ENCODE data around the gene SESTD1. TPM values are rescaled to one million over a fixed set of nuclear protein-coding genes. Genes with fewer than 3 reads are reported as not detected.
"Not testable (repeated sequence)": the region's sequence is repeated elsewhere in the genome, so short reads cannot be mapped to it uniquely, and the experiment has no call there.

Gene SESTD1
- total RNA-seq, 2 donors from 2014 or later: 58.5 to 59.9 TPM

GRCh38 chr2:179092912-179093311, 171.7 kb downstream of the SESTD1 start:
- DNase-seq; ATAC-seq; intact Hi-C loops (cut with DNase I): not testable (repeated sequence)

GRCh38 chr2:179082697-179083096, 181.9 kb downstream of the SESTD1 start:
- DNase-seq (no peak), ATAC-seq (no peak)
- intact Hi-C loops (cut with DNase I): no loop called here

GRCh38 chr2:179081954-179082353, 182.7 kb downstream of the SESTD1 start:
- no peak for ATAC-seq
- no peak for DNase-seq
- intact Hi-C loops (cut with DNase I): no loop called here

GRCh38 chr2:179072527-179072926, 192.1 kb downstream of the SESTD1 start:
- DNase-seq: no peak
- intact Hi-C loops (cut with DNase I): no loop called here
- ATAC-seq: no peak

- intact Hi-C loops (cut with DNase I): no loop called here
- no peak for DNase-seq
- ATAC-seq: no peak
Observed at GRCh38 chr2:179071810-179072355, 192.7 kb downstream of the SESTD1 start.

GRCh38 chr2:179070895-179071294, 193.7 kb downstream of the SESTD1 start:
- DNase-seq (no peak), ATAC-seq (no peak)
- intact Hi-C loops (cut with DNase I): no loop called here

GRCh38 chr2:179069685-179070084, 194.9 kb downstream of the SESTD1 start:
- no peak for ATAC-seq
- intact Hi-C loops (cut with DNase I): no loop called here
- DNase-seq: no peak

- DNase-seq (no peak), ATAC-seq (no peak)
- intact Hi-C loops (cut with DNase I): no loop called here
Observed at GRCh38 chr2:179068991-179069643, 195.5 kb downstream of the SESTD1 start.

GRCh38 chr2:179059026-179059700, 205.5 kb downstream of the SESTD1 start:
- intact Hi-C loops (cut with DNase I): no loop called here
- no peak for ATAC-seq
- no peak for DNase-seq

- DNase-seq: no peak
- no peak for ATAC-seq
- intact Hi-C loops (cut with DNase I): no loop called here
Observed at GRCh38 chr2:179057737-179058136, 206.9 kb downstream of the SESTD1 start.

GRCh38 chr2:179053568-179053967, 211.1 kb downstream of the SESTD1 start:
- DNase-seq; ATAC-seq; intact Hi-C loops (cut with DNase I): not testable (repeated sequence)

Other genes starting within 250 kb of the SESTD1 start
- gene CCDC141, start 214.7 kb downstream of the SESTD1 start, total RNA-seq: 10 to 100 TPM; 79.4 to 97.5 TPM

Data from left cardiac atrium (tissue), 4 donors.